HG02970 (cell line): ENCODE data around the gene PYY.

Experiments used
- ATAC-seq: cut with Tn5 transposase; IDR thresholded peaks from one replicate; pipeline ENCODE4 v1.9.1; 2021; ENCODE audit warnings: mild to moderate bottlenecking, moderate library complexity, moderate number of reproducible peaks; ENCODE audit not compliant: unreplicated experiment, low FRiP score

Gene PYY

GRCh38 chr17:43918026-43918389, 35.7 kb downstream of the PYY start:
- no peak for ATAC-seq

GRCh38 chr17:43917348-43918025, 36.3 kb downstream of the PYY start:
- no peak for ATAC-seq

- no peak for ATAC-seq
Measured at GRCh38 chr17:43917016-43917347, 36.8 kb downstream of the PYY start.

GRCh38 chr17:43916385-43916784, 37.4 kb downstream of the PYY start:
- ATAC-seq = no peak

GRCh38 chr17:43915559-43915958, 38.2 kb downstream of the PYY start:
- no peak for ATAC-seq

GRCh38 chr17:43914451-43914850, 39.3 kb downstream of the PYY start:
- no peak for ATAC-seq

GRCh38 chr17:43913584-43913983, 40.2 kb downstream of the PYY start:
- no peak for ATAC-seq

- no peak for ATAC-seq
Measured at GRCh38 chr17:43912635-43913304, 41.0 kb downstream of the PYY start.

GRCh38 chr17:43911904-43912303, 41.8 kb downstream of the PYY start:
- no peak for ATAC-seq

- no peak for ATAC-seq
Measured at GRCh38 chr17:43909537-43910231, 44.1 kb downstream of the PYY start.

- no peak for ATAC-seq
Measured at GRCh38 chr17:43907998-43908721, 45.6 kb downstream of the PYY start.

GRCh38 chr17:43907425-43907981, 46.2 kb downstream of the PYY start, which contains the start of gene MPP2:
MPP2 (minus strand) TSS chr17:43907536; CDS start chr17:43904460, 3,076 bp downstream.
- no peak for ATAC-seq

GRCh38 chr17:43906951-43907424, 46.8 kb downstream of the PYY start:
- ATAC-seq = no peak

GRCh38 chr17:43905985-43906852, 47.5 kb downstream of the PYY start:
- no peak for ATAC-seq

- ATAC-seq = no peak
Measured at GRCh38 chr17:43905400-43905984, 48.2 kb downstream of the PYY start.
